H1 (cell line): Measurements from ENCODE around the gene CRYBG3. TPM values are rescaled to one million over a fixed set of nuclear protein-coding genes. Genes with fewer than 3 reads are reported as not detected.

ENCODE experiments used
- CTCF ChIA-PET: fragments of 300-600 bp; sonication (Branson Sonifier 250); formaldehyde crosslinking; loops from one replicate; lab custom pipeline; 2021; ENCODE audit not compliant: partially characterized antibody; lab: Charles Lee
- POLR2A ChIA-PET: fragments of 300-600 bp; sonication (Branson Sonifier 250); formaldehyde crosslinking; loops from one replicate; lab custom pipeline; 2021; ENCODE audit warnings: inconsistent platforms; ENCODE audit not compliant: partially characterized antibody; lab: Charles Lee
- DNase-seq, 2 experiments: peaks; one replicate each; pipeline versions ENCODE4 v3.0.0 to v3.0.0-alpha.2; 2010 to 2022; ENCODE audit warnings: low spot score in 2 of 2, low read depth in 1 of 2, mixed read lengths in 1 of 2
- FAIRE-seq: peaks from 2 replicates; lab custom pipeline; 2011; peaks lifted over from hg19 to GRCh38; lab: Jason Lieb, UNC
- H2AFZ ChIP-seq: 2 replicates; pipeline ENCODE4 v1.8.1; 2012; ENCODE audit warnings: low read length, inconsistent platforms
- H2AK5ac ChIP-seq: 2 replicates; pipeline ENCODE4 v1.6.1; 2013; ENCODE audit warnings: low read depth, low read length
- H2BK120ac ChIP-seq: replicated peaks from 2 replicates; pipeline ENCODE3; 2013; ENCODE audit warnings: low read depth, low read length, inconsistent platforms
- H2BK12ac ChIP-seq: 2 replicates; pipeline ENCODE4 v1.6.1; 2013; ENCODE audit warnings: low read depth, low read length
- H2BK15ac ChIP-seq: 2 replicates; pipeline ENCODE4 v1.6.1; 2013; ENCODE audit warnings: low read length
- H2BK20ac ChIP-seq: 2 replicates; pipeline ENCODE4 v1.6.1; 2013; ENCODE audit warnings: low read length
- H2BK5ac ChIP-seq: 2 replicates; pipeline ENCODE4 v1.6.1; 2013; ENCODE audit warnings: low read depth, low read length
- H3K14ac ChIP-seq: 2 replicates; pipeline ENCODE4 v1.6.1; 2013; ENCODE audit warnings: inconsistent platforms; ENCODE audit not compliant: insufficient read length
- H3K18ac ChIP-seq: 2 replicates; pipeline ENCODE4 v1.6.1; 2013; ENCODE audit warnings: low read length; ENCODE audit errors: extremely low read depth
- H3K23ac ChIP-seq: 2 replicates; pipeline ENCODE4 v1.6.1; 2013; ENCODE audit warnings: inconsistent platforms; ENCODE audit not compliant: insufficient read length
- H3K23me2 ChIP-seq: 2 replicates; pipeline ENCODE4 v1.6.1; 2013; ENCODE audit warnings: low read depth, low read length
- H3K27ac ChIP-seq: 2 replicates; pipeline ENCODE4 v1.6.1; 2011; ENCODE audit warnings: low read depth, low read length, inconsistent platforms
- H3K27me3 ChIP-seq, 4 experiments: replicated peaks in 1 of 4; 1 replicate in 1 of 4; 2 replicates in 3 of 4; pipeline versions ENCODE4 v1.6.1 to v1.8.1; 2011 to 2013; ENCODE audit warnings: low read length in 3 of 4, mild to moderate bottlenecking in 3 of 4, inconsistent platforms in 2 of 4, mixed read lengths in 2 of 4, moderate library complexity in 1 of 4; ENCODE audit not compliant: control insufficient read depth in 3 of 4, insufficient read depth in 3 of 4; ENCODE audit errors: extremely low read depth in 1 of 4
- H3K36me3 ChIP-seq, 4 experiments: 2 replicates each; pipeline versions ENCODE4 v1.6.1 to v1.8.1; 2011 to 2013; ENCODE audit warnings: mild to moderate bottlenecking in 4 of 4, low read length in 3 of 4, moderate library complexity in 2 of 4, control low read depth in 1 of 4, inconsistent platforms in 1 of 4; ENCODE audit not compliant: insufficient read depth in 4 of 4, control insufficient read depth in 2 of 4
- H3K4ac ChIP-seq: replicated peaks from 2 replicates; pipeline ENCODE3; 2013; ENCODE audit warnings: low read length, low read depth, mixed read lengths, inconsistent platforms; ENCODE audit not compliant: insufficient read length
- H3K4me1 ChIP-seq, 4 experiments: replicated peaks in 1 of 4; 1 replicate in 1 of 4; 2 replicates in 3 of 4; pipeline versions ENCODE4 v1.6.1 to v1.8.1; 2011 to 2013; ENCODE audit warnings: low read length in 3 of 4, inconsistent platforms in 2 of 4, mixed read lengths in 1 of 4; ENCODE audit not compliant: insufficient read depth in 4 of 4, control insufficient read depth in 3 of 4
- H3K4me2 ChIP-seq, 2 experiments: 2 replicates each; pipeline versions ENCODE4 v1.6.1 to v1.8.1; 2011 to 2013; ENCODE audit warnings: low read depth in 2 of 2, low read length in 2 of 2, control low read depth in 1 of 2, inconsistent platforms in 1 of 2, mild to moderate bottlenecking in 1 of 2; ENCODE audit not compliant: insufficient read depth in 1 of 2
- H3K4me3 ChIP-seq, 4 experiments: fragments of 200-600, 300-600 bp in 1 of 4; sonication (generic), shearing (Covaris generic), sonication (Bioruptor Twin) in 1 of 4; 2 replicates each; pipeline versions ENCODE4 v1.5.1 to v1.8.1; 2011 to 2016; ENCODE audit warnings: low read length in 4 of 4, low read depth in 3 of 4, control low read depth in 2 of 4, inconsistent platforms in 2 of 4, mild to moderate bottlenecking in 2 of 4, mixed read lengths in 1 of 4, moderate library complexity in 1 of 4; ENCODE audit not compliant: insufficient read depth in 2 of 4; ENCODE audit errors: extremely low read depth in 1 of 4
- H3K56ac ChIP-seq: replicated peaks from 2 replicates; pipeline ENCODE3; 2013; ENCODE audit warnings: low read depth, mild to moderate bottlenecking, mixed read lengths, low read length, inconsistent platforms; ENCODE audit not compliant: insufficient read length
- H3K79me1 ChIP-seq: 2 replicates; pipeline ENCODE4 v1.6.1; 2013; ENCODE audit warnings: low read depth, low read length, control low read depth
- H3K79me2 ChIP-seq, 2 experiments: 2 replicates each; pipeline versions ENCODE4 v1.6.1 to v1.8.1; 2012 to 2013; ENCODE audit warnings: low read length in 2 of 2, mild to moderate bottlenecking in 2 of 2, inconsistent platforms in 1 of 2; ENCODE audit not compliant: insufficient read depth in 2 of 2, control insufficient read depth in 1 of 2
- H3K9ac ChIP-seq, 4 experiments: replicated peaks in 1 of 4; 1 replicate in 1 of 4; 2 replicates in 3 of 4; pipeline versions ENCODE4 v1.6.1 to v1.8.1; 2011 to 2013; ENCODE audit warnings: low read depth in 3 of 4, low read length in 3 of 4, control low read depth in 2 of 4, mild to moderate bottlenecking in 2 of 4, moderate library complexity in 2 of 4, inconsistent platforms in 1 of 4; ENCODE audit errors: extremely low read depth in 1 of 4
- H3K9me3 ChIP-seq, 2 experiments: 2 replicates each; pipeline versions ENCODE4 v1.6.1 to v1.8.1; 2012 to 2013; ENCODE audit warnings: mild to moderate bottlenecking in 2 of 2, moderate library complexity in 2 of 2, control low read depth in 1 of 2, inconsistent platforms in 1 of 2, low read depth in 1 of 2, low read length in 1 of 2, mixed read lengths in 1 of 2; ENCODE audit not compliant: insufficient read depth in 2 of 2
- H4K20me1 ChIP-seq, 2 experiments: replicated peaks in 1 of 2; 2 replicates each; pipeline versions ENCODE3 to v1.8.1; 2011 to 2013; ENCODE audit warnings: inconsistent platforms in 2 of 2, low read length in 2 of 2, mild to moderate bottlenecking in 1 of 2; ENCODE audit not compliant: insufficient read depth in 2 of 2, control insufficient read depth in 1 of 2
- H4K5ac ChIP-seq: 2 replicates; pipeline ENCODE4 v1.6.1; 2013; ENCODE audit warnings: low read length, low read depth, mixed read lengths, inconsistent platforms; ENCODE audit not compliant: insufficient read length
- H4K8ac ChIP-seq: 2 replicates; pipeline ENCODE4 v1.8.0; 2013; ENCODE audit warnings: mild to moderate bottlenecking, moderate library complexity, low read length, inconsistent platforms; ENCODE audit not compliant: insufficient read depth; ENCODE audit errors: extremely low read depth
- H4K91ac ChIP-seq: replicated peaks from 2 replicates; pipeline ENCODE3; 2013; ENCODE audit warnings: low read length, mixed read lengths, inconsistent platforms; ENCODE audit not compliant: insufficient read length
- CBX8 ChIP-seq: fragments of 300-800, 300-1000 bp; sonication (generic); IDR thresholded peaks from 2 replicates; pipeline ENCODE4 v1.7.1; 2016; ENCODE audit warnings: low read depth, low read length, borderline replicate concordance
- CHD2 ChIP-seq: IDR thresholded peaks from 2 replicates; pipeline ENCODE4 v1.6.1; 2012; ENCODE audit warnings: low read length, improper control_type of control experiment
- KDM5A ChIP-seq: fragments of 200-600 bp; IDR thresholded peaks from 2 replicates; pipeline ENCODE4 v1.7.1; 2012; ENCODE audit warnings: mild to moderate bottlenecking, low read length, inconsistent platforms, mixed read lengths
- SIX5 ChIP-seq: IDR thresholded peaks from 2 replicates; pipeline ENCODE4 v1.6.1; 2011; ENCODE audit warnings: mild to moderate bottlenecking, low read depth, low read length
- WGBS, 2 experiments: shearing (Covaris generic) in 1 of 2; methylation state at CpG; one replicate each; pipeline versions ENCODE4 v1.1.6 to v1.1.7; 2013 to 2015; ENCODE audit warnings: low lambda C conversion rate in 2 of 2, mixed read lengths in 2 of 2, inconsistent platforms in 1 of 2, low coverage in 1 of 2, missing lambda C conversion rate in 1 of 2; ENCODE audit not compliant: insufficient replicate concordance in 2 of 2, insufficient coverage in 1 of 2, insufficient read length in 1 of 2; ENCODE audit errors: extremely low coverage in 1 of 2, missing lambda C conversion rate in 1 of 2; 5-methylcytosine and 5-hydroxymethylcytosine counted together
- polyA plus RNA-seq, 7 experiments: library from polyadenylated mRNA; depleted of rRNA in 3 of 7; stranded (reverse) in 5 of 7; unstranded in 2 of 7; fragments of >200 nt in 5 of 7; fragments of 200-250 nt in 2 of 7; gene quantifications; 1 replicate in 5 of 7; 2 replicates in 1 of 7; 4 replicates in 1 of 7; pipeline versions ENCODE4 v1.2.1 to v1.2.3, GENCODE V29; 2011 to 2013; ENCODE audit warnings: missing spikeins in 2 of 7, mixed read lengths in 2 of 7
- total RNA-seq: library from RNA; stranded (reverse); fragmentation: NEBNext Ultra II Directional; extraction: Animal tissue kit (Norgen Biotek cat#: 25700); gene quantifications from 2 replicates; pipeline ENCODE4 v1.2.1, GENCODE V29; 2021

Gene CRYBG3
- total and polyA plus RNA-seq, 2 of the 8 experiments (the other 6 are each of a cell fraction or from before 2014, with no cell fraction given) = 2.1 to 8.0 TPM

DNA sequence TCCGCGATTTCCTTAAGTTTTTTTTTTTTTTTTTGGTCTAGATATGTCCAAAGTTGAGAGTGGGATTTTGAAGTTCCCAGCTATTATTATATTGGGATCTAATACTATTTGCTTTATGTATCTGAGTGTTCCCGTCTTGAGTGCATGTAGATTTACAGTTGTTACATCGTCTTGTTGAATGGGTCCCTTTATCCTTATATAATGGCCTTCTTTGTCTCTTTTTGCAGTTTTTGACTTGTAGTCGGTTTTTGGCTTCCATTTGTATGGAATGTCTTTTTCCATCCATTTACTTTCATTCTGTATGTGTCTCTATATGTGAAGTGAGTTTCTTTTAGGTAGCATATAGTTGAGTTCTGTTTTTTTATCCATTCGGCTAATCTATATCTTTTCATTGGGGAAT, 35.6 kb downstream of the CRYBG3 start:
- no peak overlapping the region for H2BK120ac ChIP-seq
- H4K91ac ChIP-seq = no peak overlapping the region
- H4K5ac ChIP-seq = no peak overlapping the region
- no peak overlapping the region for H2BK15ac ChIP-seq
- H3K23ac ChIP-seq = no peak overlapping the region
- H3K4me2 ChIP-seq = no peak overlapping the region
- no peak overlapping the region for H4K8ac ChIP-seq
- H3K23me2 ChIP-seq = no peaks in the 10 kb centered on the region; the same call in 1 of the 2 replicates
- H4K20me1 ChIP-seq = peaks cover 0 to 1% of the 10 kb centered on the region in 2 experiments
- no peaks in the 10 kb centered on the region for H3K27me3 ChIP-seq
- H3K9me3 ChIP-seq = no peaks in the 10 kb centered on the region; a peak in 1 of 4 replicates
- H3K9ac ChIP-seq = no peak overlapping the region
- H2BK5ac ChIP-seq = no peak overlapping the region
- no peak overlapping the region for H2BK20ac ChIP-seq
- no peak overlapping the region for H3K14ac ChIP-seq
- H2AFZ ChIP-seq = no peak overlapping the region
- peaks cover 2% of the 10 kb centered on the region; the same call in 1 of the 2 replicates for H3K79me1 ChIP-seq
- POLR2A ChIA-PET = interaction anchor here (0.6 kb wide), 1 partner anchor 35 kb away, joined by 4 read pairs; no protein-coding TSS in a partner anchor
- H3K4me1 ChIP-seq = peaks cover 0 to 2% (median 0%) of the 10 kb centered on the region in 4 experiments; a peak in 1 of 7 replicates
- H3K79me2 ChIP-seq = peaks cover 0 to 16% of the 10 kb centered on the region in 2 experiments; a peak in 2 of 4 replicates
- CTCF ChIA-PET = no interaction called here
- no peak for FAIRE-seq
- no peaks in the 10 kb centered on the region for H3K36me3 ChIP-seq
- H3K4ac ChIP-seq = no peak overlapping the region
- no peak overlapping the region for H3K18ac ChIP-seq
- H2BK12ac ChIP-seq = no peak overlapping the region
- no peak overlapping the region for H3K4me3 ChIP-seq
- H3K56ac ChIP-seq = no peak overlapping the region
- DNase-seq = no peak
- TF ChIP-seq CBX8 (no peak), KDM5A (no peak), SIX5 (no peak), CHD2 (no peak)
- WGBS, 2 experiments = 90% methylated on average over 6 of the region's 6 CpGs; no CpG with 5 or more reads in 1 of the 2 experiments
- H3K27ac ChIP-seq = no peak overlapping the region
- H2AK5ac ChIP-seq = no peak overlapping the region
